ENCODE data around the gene ORMDL3.

DNA sequence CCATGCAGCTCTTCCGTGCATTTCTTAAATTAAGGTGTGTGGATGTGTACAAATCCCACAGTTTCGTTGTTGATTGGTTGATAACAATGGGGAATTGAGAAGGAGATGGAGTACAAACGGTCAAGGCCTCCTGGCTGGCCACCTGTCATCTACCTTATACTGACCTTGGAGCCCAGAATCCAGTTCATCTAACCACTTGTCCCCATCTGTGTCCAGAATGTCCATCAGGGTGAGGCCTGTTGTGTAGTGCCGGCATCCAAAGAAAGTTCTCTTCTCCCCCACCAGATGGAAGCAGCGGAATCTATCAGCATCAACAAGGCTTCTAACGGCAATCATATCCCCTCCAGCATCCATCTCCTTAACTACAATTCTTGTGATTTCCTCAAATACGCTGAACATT, 10.5 kb downstream of the ORMDL3 start:
- TF ChIP-seq CTCF (conservative IDR thresholded peaks at IDR 0.05; ENCODE audit: low read depth in 2 of 2) (peak; percentile 39 to 52), POLR2AphosphoS5 (IDR thresholded peaks at IDR 0.05; ENCODE audit: low read depth) (no peak), ZNF114 (CRISPR knock-in tag; IDR thresholded peaks at IDR 0.05) (no peak), EZH2 (IDR thresholded peaks at IDR 0.05; ENCODE audit: low read depth, unreplicated experiment) (no peak), EZH2phosphoT487 (IDR thresholded peaks at IDR 0.05; ENCODE audit: unreplicated experiment) (no peak), ZNF331 (CRISPR knock-in tag; IDR thresholded peaks at IDR 0.05; ENCODE audit: low read depth) (no peak), REST (IDR thresholded peaks at IDR 0.05; ENCODE audit: unreplicated experiment) (no peak)
- TF ChIP-seq, protein P1, sequence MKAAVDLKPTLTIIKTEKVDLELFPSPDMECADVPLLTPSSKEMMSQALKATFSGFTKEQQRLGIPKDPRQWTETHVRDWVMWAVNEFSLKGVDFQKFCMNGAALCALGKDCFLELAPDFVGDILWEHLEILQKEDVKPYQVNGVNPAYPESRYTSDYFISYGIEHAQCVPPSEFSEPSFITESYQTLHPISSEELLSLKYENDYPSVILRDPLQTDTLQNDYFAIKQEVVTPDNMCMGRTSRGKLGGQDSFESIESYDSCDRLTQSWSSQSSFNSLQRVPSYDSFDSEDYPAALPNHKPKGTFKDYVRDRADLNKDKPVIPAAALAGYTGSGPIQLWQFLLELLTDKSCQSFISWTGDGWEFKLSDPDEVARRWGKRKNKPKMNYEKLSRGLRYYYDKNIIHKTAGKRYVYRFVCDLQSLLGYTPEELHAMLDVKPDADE (IDR thresholded peaks at IDR 0.05) = no peak
